ENCODE data around the gene LHFPL3.

- no peak for TF ChIP-seq CTCF (conservative IDR thresholded peaks at IDR 0.05)
- no peak for TF ChIP-seq ZFX (IDR thresholded peaks at IDR 0.05)
These were observed 433.5 kb downstream of the LHFPL3 start for GRCh38 chr7:104761892-104762291.

All from C4-2B (cell line).